ENCODE results near the gene RPP40.

The RPP40 gene

DNA sequence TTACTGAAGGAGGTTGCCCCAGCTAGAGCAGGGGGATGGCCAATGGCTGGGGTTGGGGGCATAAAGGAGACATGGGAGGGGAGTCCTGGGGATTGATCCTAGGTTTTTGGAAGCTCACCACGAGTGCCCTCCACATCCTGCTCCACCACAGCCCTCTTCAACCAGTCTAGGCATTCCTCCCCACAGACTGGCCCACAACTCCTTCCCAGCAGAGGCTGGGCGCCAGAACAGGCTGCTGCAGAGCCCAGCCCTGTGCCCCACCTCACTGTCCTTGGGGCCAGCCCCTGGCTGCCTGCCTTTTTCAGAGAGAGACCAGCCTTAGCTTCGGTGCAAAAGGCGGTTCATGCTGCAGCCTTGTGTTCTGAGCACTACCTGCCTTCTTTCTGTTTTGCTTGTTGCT lies 16.4 kb downstream of the RPP40 start:
- no peak overlapping the region for H3K4ac ChIP-seq (ENCODE audit: low read depth in 1 of 2, low read length in 2 of 2)
- no peak overlapping the region for H3K4me3 ChIP-seq (ENCODE audit: insufficient read depth in 1 of 2, low read depth in 1 of 2, low read length in 2 of 2)
- H2BK5ac ChIP-seq (ENCODE audit: low read depth, low read length, poor library complexity, severe bottlenecking) = no peak overlapping the region
- no peak overlapping the region for H4K91ac ChIP-seq (ENCODE audit: low read length)
- H3K36me3 ChIP-seq (ENCODE audit: control insufficient read depth in 1 of 2, insufficient read depth in 2 of 2, low read depth in 1 of 2, low read length in 2 of 2) = peaks cover 0 to 5% of the 10 kb centered on the region in 2 experiments
- H3K4me2 ChIP-seq (ENCODE audit: low read length, poor library complexity, severe bottlenecking) = no peak overlapping the region
- H3K79me1 ChIP-seq (replicated peaks; ENCODE audit: low read length, poor library complexity, severe bottlenecking) = no peaks in the 10 kb centered on the region
- H3K4me1 ChIP-seq (ENCODE audit: control insufficient read depth, insufficient read depth, low read depth, low read length) = peaks cover 6% of the 10 kb centered on the region
- no peak overlapping the region for H2AFZ ChIP-seq (ENCODE audit: low read depth, low read length)
- H3K27ac ChIP-seq (ENCODE audit: low read length, poor library complexity, severe bottlenecking) = no peak overlapping the region
- no peak for DNase-seq
- 92% methylated on average over 4 of the region's 4 CpGs for WGBS
- peaks cover 3% of the 10 kb centered on the region for H3K9me3 ChIP-seq (ENCODE audit: control insufficient read depth, low read length)
- no peak overlapping the region for H2BK120ac ChIP-seq (ENCODE audit: low read depth, low read length)
- no peak overlapping the region for H3K23ac ChIP-seq (ENCODE audit: low read length in 2 of 2)
- H3K9ac ChIP-seq (ENCODE audit: low read length) = no peak overlapping the region
- no peak overlapping the region for H3K14ac ChIP-seq (ENCODE audit: low read length in 2 of 2)
- no peak overlapping the region for H2BK12ac ChIP-seq (ENCODE audit: low read length in 2 of 2)
- H3K27me3 ChIP-seq (ENCODE audit: control insufficient read depth in 1 of 2, insufficient read depth in 1 of 2, low read length in 2 of 2) = no peaks in the 10 kb centered on the region
- H2BK15ac ChIP-seq (ENCODE audit: low read depth, poor library complexity, severe bottlenecking) = peak overlapping the region; percentile 80
- H4K8ac ChIP-seq (ENCODE audit: low read length) = peak overlapping the region; percentile 49
- no peak overlapping the region for H2AK5ac ChIP-seq (ENCODE audit: low read length, severe bottlenecking)
- H3K18ac ChIP-seq (ENCODE audit: low read depth in 1 of 2, low read length in 2 of 2) = no peak overlapping the region

DNA sequence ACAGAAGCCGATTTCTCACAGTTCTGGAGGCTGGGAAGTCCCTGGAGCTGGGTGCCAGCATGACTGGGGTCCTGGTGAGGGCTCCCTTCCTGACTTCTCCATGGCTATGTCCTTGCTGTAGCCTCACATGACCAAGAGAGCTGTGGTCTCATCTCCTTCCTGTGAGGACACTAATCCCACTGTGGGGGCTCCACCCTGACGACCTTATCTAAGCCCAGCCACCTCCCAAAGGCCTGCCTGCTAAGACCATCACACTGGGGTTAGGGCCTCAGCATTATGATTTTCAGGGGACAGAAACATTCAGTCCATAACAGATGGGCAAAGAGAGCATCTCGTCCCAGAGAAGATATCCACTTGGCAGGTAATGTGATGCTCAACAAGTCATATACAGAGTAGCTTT lies 16.8 kb downstream of the RPP40 start:
- Histone ChIP-seq H2BK12ac (ENCODE audit: low read length in 2 of 2) (no peak overlapping the region), H3K27me3 (ENCODE audit: control insufficient read depth in 1 of 2, insufficient read depth in 1 of 2, low read length in 2 of 2) (no peaks in the 10 kb centered on the region), H3K4me1 (ENCODE audit: control insufficient read depth, insufficient read depth, low read depth, low read length) (peaks cover 6% of the 10 kb centered on the region), H2BK15ac (ENCODE audit: low read depth, poor library complexity, severe bottlenecking) (no peak overlapping the region), H3K9me3 (ENCODE audit: control insufficient read depth, low read length) (peaks cover 3% of the 10 kb centered on the region), H3K4ac (ENCODE audit: low read depth in 1 of 2, low read length in 2 of 2) (no peak overlapping the region), H2AK5ac (ENCODE audit: low read length, severe bottlenecking) (no peak overlapping the region), H2BK5ac (ENCODE audit: low read depth, low read length, poor library complexity, severe bottlenecking) (no peak overlapping the region), H3K14ac (ENCODE audit: low read length in 2 of 2) (no peak overlapping the region), H3K23ac (ENCODE audit: low read length in 2 of 2) (no peak overlapping the region), H3K18ac (ENCODE audit: low read depth in 1 of 2, low read length in 2 of 2) (no peak overlapping the region), H4K8ac (ENCODE audit: low read length) (no peak overlapping the region), H2AFZ (ENCODE audit: low read depth, low read length) (no peak overlapping the region), H3K36me3 (ENCODE audit: control insufficient read depth in 1 of 2, insufficient read depth in 2 of 2, low read depth in 1 of 2, low read length in 2 of 2) (peaks cover 0 to 5% of the 10 kb centered on the region in 2 experiments), H3K9ac (ENCODE audit: low read length) (no peak overlapping the region), H3K4me2 (ENCODE audit: low read length, poor library complexity, severe bottlenecking) (no peak overlapping the region), H3K4me3 (ENCODE audit: insufficient read depth in 1 of 2, low read depth in 1 of 2, low read length in 2 of 2) (no peak overlapping the region), H3K79me1 (replicated peaks; ENCODE audit: low read length, poor library complexity, severe bottlenecking) (no peaks in the 10 kb centered on the region), H2BK120ac (ENCODE audit: low read depth, low read length) (no peak overlapping the region), H4K91ac (ENCODE audit: low read length) (no peak overlapping the region), H3K27ac (ENCODE audit: low read length, poor library complexity, severe bottlenecking) (no peak overlapping the region)
- WGBS = 93% methylated on average over 3 of the region's 3 CpGs
- DNase-seq = no peak

DNA sequence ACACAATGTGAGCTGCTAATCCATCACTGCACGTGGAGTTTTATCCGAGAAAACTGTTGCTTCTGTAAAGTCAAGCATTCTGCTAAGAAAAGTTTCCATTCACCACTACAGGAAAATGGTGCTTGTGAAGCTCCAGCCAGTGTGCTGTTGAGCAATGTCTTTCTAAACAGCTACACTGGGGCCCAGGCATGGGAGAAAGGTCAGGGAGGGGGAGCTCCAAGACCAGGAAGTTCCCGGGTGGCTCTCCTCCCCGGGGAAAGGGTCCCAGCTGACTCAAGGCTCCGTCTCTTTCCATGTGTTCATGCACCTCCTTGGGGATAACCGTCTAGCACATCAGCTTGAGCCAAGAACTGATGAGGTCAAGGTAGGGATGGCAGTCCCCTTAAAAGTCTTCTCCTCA lies 20.5 kb downstream of the RPP40 start:
- Histone ChIP-seq H4K91ac (ENCODE audit: low read length) (no peak overlapping the region), H3K4ac (ENCODE audit: low read depth in 1 of 2, low read length in 2 of 2) (no peak overlapping the region), H2BK15ac (ENCODE audit: low read depth, poor library complexity, severe bottlenecking) (no peak overlapping the region), H3K14ac (ENCODE audit: low read length in 2 of 2) (no peak overlapping the region), H2AK5ac (ENCODE audit: low read length, severe bottlenecking) (no peak overlapping the region), H4K8ac (ENCODE audit: low read length) (no peak overlapping the region), H2AFZ (ENCODE audit: low read depth, low read length) (peak overlapping the region; percentile 31), H3K36me3 (ENCODE audit: control insufficient read depth in 1 of 2, insufficient read depth in 2 of 2, low read depth in 1 of 2, low read length in 2 of 2) (no peaks in the 10 kb centered on the region), H3K4me3 (ENCODE audit: insufficient read depth in 1 of 2, low read depth in 1 of 2, low read length in 2 of 2) (no peak overlapping the region), H2BK120ac (ENCODE audit: low read depth, low read length) (no peak overlapping the region), H3K18ac (ENCODE audit: low read depth in 1 of 2, low read length in 2 of 2) (peak overlapping the region; percentile 9 to 28), H3K23ac (ENCODE audit: low read length in 2 of 2) (no peak overlapping the region), H3K27me3 (ENCODE audit: control insufficient read depth in 1 of 2, insufficient read depth in 1 of 2, low read length in 2 of 2) (no peaks in the 10 kb centered on the region), H2BK5ac (ENCODE audit: low read depth, low read length, poor library complexity, severe bottlenecking) (no peak overlapping the region), H3K9me3 (ENCODE audit: control insufficient read depth, low read length) (peaks cover 20% of the 10 kb centered on the region), H3K9ac (ENCODE audit: low read length) (no peak overlapping the region), H3K4me2 (ENCODE audit: low read length, poor library complexity, severe bottlenecking) (no peak overlapping the region), H3K27ac (ENCODE audit: low read length, poor library complexity, severe bottlenecking) (no peak overlapping the region), H3K79me1 (replicated peaks; ENCODE audit: low read length, poor library complexity, severe bottlenecking) (no peaks in the 10 kb centered on the region), H2BK12ac (ENCODE audit: low read length in 2 of 2) (peak overlapping the region in 1 of 2 experiments; percentile 21), H3K4me1 (ENCODE audit: control insufficient read depth, insufficient read depth, low read depth, low read length) (peaks cover 6% of the 10 kb centered on the region)
- peak; percentile 17 for DNase-seq
- 87% methylated on average over 6 of the region's 6 CpGs for WGBS

DNA sequence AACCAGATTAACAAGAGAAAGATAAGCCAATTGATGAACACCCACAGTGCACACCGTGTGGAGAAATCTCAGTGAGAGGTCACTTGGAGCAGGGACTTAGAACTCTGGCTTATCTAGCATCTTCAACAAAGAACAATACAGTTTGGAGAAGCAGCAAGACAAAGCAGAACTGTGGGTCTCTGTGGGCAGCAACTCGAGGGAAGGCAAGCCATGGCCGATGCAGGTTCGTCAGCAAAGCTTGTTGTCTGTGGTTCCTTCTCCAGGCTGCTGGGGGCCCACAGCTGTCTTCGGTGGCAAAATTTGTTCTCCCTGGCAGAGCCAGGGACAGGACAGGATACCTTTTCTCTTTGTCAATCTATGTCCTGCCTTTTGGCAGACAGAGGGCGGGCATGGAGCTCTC lies 22.1 kb downstream of the RPP40 start:
- Histone ChIP-seq H3K79me1 (replicated peaks; ENCODE audit: low read length, poor library complexity, severe bottlenecking) (no peaks in the 10 kb centered on the region), H3K4me1 (ENCODE audit: control insufficient read depth, insufficient read depth, low read depth, low read length) (peaks cover 6% of the 10 kb centered on the region), H2BK120ac (ENCODE audit: low read depth, low read length) (no peak overlapping the region), H3K9ac (ENCODE audit: low read length) (no peak overlapping the region), H3K14ac (ENCODE audit: low read length in 2 of 2) (no peak overlapping the region), H4K8ac (ENCODE audit: low read length) (no peak overlapping the region), H3K27me3 (ENCODE audit: control insufficient read depth in 1 of 2, insufficient read depth in 1 of 2, low read length in 2 of 2) (no peaks in the 10 kb centered on the region), H2AK5ac (ENCODE audit: low read length, severe bottlenecking) (no peak overlapping the region), H3K27ac (ENCODE audit: low read length, poor library complexity, severe bottlenecking) (no peak overlapping the region), H3K23ac (ENCODE audit: low read length in 2 of 2) (no peak overlapping the region), H3K4me3 (ENCODE audit: insufficient read depth in 1 of 2, low read depth in 1 of 2, low read length in 2 of 2) (no peak overlapping the region), H2AFZ (ENCODE audit: low read depth, low read length) (no peak overlapping the region), H2BK5ac (ENCODE audit: low read depth, low read length, poor library complexity, severe bottlenecking) (no peak overlapping the region), H3K9me3 (ENCODE audit: control insufficient read depth, low read length) (peaks cover 26% of the 10 kb centered on the region), H2BK12ac (ENCODE audit: low read length in 2 of 2) (no peak overlapping the region), H3K36me3 (ENCODE audit: control insufficient read depth in 1 of 2, insufficient read depth in 2 of 2, low read depth in 1 of 2, low read length in 2 of 2) (no peaks in the 10 kb centered on the region), H2BK15ac (ENCODE audit: low read depth, poor library complexity, severe bottlenecking) (no peak overlapping the region), H3K18ac (ENCODE audit: low read depth in 1 of 2, low read length in 2 of 2) (peak overlapping the region in 1 of 2 experiments; percentile 5), H3K4ac (ENCODE audit: low read depth in 1 of 2, low read length in 2 of 2) (no peak overlapping the region), H4K91ac (ENCODE audit: low read length) (peak overlapping the region; percentile 65), H3K4me2 (ENCODE audit: low read length, poor library complexity, severe bottlenecking) (no peak overlapping the region)
- no peak for DNase-seq
- 98% methylated on average over 6 of the region's 6 CpGs for WGBS
